Panc1 (cell line): Measurements from ENCODE around the gene LRCH1. TPM values are rescaled to one million over a fixed set of nuclear protein-coding genes. Genes with fewer than 3 reads are reported as not detected.
A peak's percentile ranks its signal among the peaks of the same experiment; 100 is the strongest.

Experiments used
- ATAC-seq: fragments of 200-7000 bp; cut with Tn5 transposase; 2 replicates; pipeline ENCODE4 v1.9.1; 2020; ENCODE audit warnings: mild to moderate bottlenecking, moderate library complexity
- BruUV-seq: library from RNA; stranded (reverse); fragments of 400-500 nt; replicated peaks from 2 replicates; lab custom pipeline; 2021; lab: Mats Ljungman, UMichigan
- CTCF ChIA-PET: fragments of 300-600 bp; sonication (Branson Sonifier 250); formaldehyde crosslinking; loops from one replicate; lab custom pipeline; 2022; ENCODE audit warnings: antibody characterized with exemption; lab: Charles Lee
- POLR2A ChIA-PET: fragments of 300-600 bp; sonication (Branson Sonifier 250); formaldehyde crosslinking; loops from one replicate; lab custom pipeline; 2022; ENCODE audit warnings: antibody characterized with exemption; lab: Charles Lee
- DNase-seq: peaks from one replicate; pipeline ENCODE4 v3.0.0-alpha.2; 2010; ENCODE audit warnings: low read depth, low spot score
- H3K27ac ChIP-seq: 2 replicates; pipeline ENCODE4 v1.5.1; 2011; ENCODE audit warnings: mild to moderate bottlenecking, low read length, inconsistent platforms
- H3K27me3 ChIP-seq: fragments of 200-500 bp; sonication (Bioruptor generic); 2 replicates; pipeline ENCODE4 v1.6.0; 2014; ENCODE audit warnings: low read length, inconsistent platforms; ENCODE audit not compliant: control insufficient read depth, insufficient read depth
- H3K36me3 ChIP-seq: fragments of 200-500 bp; sonication (Bioruptor generic); 2 replicates; pipeline ENCODE4 v1.5.1; 2014; ENCODE audit warnings: inconsistent platforms, mild to moderate bottlenecking, low read length, moderate library complexity; ENCODE audit not compliant: control insufficient read depth, insufficient read depth
- H3K4me1 ChIP-seq: 2 replicates; pipeline ENCODE4 v1.5.1; 2011; ENCODE audit warnings: inconsistent platforms, mild to moderate bottlenecking, low read length, moderate library complexity; ENCODE audit not compliant: control insufficient read depth, insufficient read depth
- H3K4me3 ChIP-seq, 2 experiments: 2 replicates each; pipeline ENCODE4 v1.5.1; 2011 to 2012; ENCODE audit warnings: low read depth in 2 of 2, low read length in 2 of 2, mild to moderate bottlenecking in 2 of 2, inconsistent platforms in 1 of 2, moderate library complexity in 1 of 2
- H3K9me3 ChIP-seq: fragments of 200-500 bp; sonication (Bioruptor generic); 2 replicates; pipeline ENCODE4 v1.5.1; 2014; ENCODE audit warnings: low read depth, mild to moderate bottlenecking, inconsistent platforms, low read length, moderate library complexity; ENCODE audit not compliant: control insufficient read depth, insufficient read depth
- CTCF ChIP-seq: fragments of 450-650 bp; IDR thresholded peaks from 2 replicates; pipeline ENCODE4 v1.5.1; 2017; ENCODE audit warnings: mild to moderate bottlenecking
- POLR2AphosphoS5 ChIP-seq: IDR thresholded peaks from 2 replicates; pipeline ENCODE4 v1.6.1; 2012; ENCODE audit warnings: mild to moderate bottlenecking, low read depth, low read length, moderate library complexity
- REST ChIP-seq, 2 experiments: IDR thresholded peaks; 2 replicates each; pipeline ENCODE4 v1.6.1; 2011 to 2012; ENCODE audit warnings: low read depth in 2 of 2, control low read depth in 1 of 2, low read length in 1 of 2, mild to moderate bottlenecking in 1 of 2, moderate library complexity in 1 of 2; ENCODE audit not compliant: insufficient read depth in 1 of 2
- SIN3A ChIP-seq: IDR thresholded peaks from 2 replicates; pipeline ENCODE4 v1.6.1; 2012; ENCODE audit warnings: low read depth, mild to moderate bottlenecking, low read length, moderate library complexity, borderline replicate concordance; ENCODE audit not compliant: insufficient read depth
- TCF7L2 ChIP-seq: IDR thresholded peaks from 2 replicates; pipeline ENCODE4 v1.6.1; 2011; ENCODE audit warnings: mild to moderate bottlenecking, low read depth, low read length, inconsistent platforms
- in situ Hi-C: cut with HindIII; loops from 2 replicates; pipeline ENCODE4 v1.10.0; 2016; ENCODE audit warnings: low sequenced_read_pairs, low pct_unique_long_range_greater_than_20kb
- intact Hi-C: fragments of 100-400 bp; cut with micrococcal nuclease; formaldehyde crosslinking; loops from one replicate; pipeline ENCODE4 v1.10.0; 2022; ENCODE audit not compliant: unreplicated experiment
- total RNA-seq: library from RNA; stranded (reverse); gene quantifications from one replicate; pipeline ENCODE4 v1.2.1, GENCODE V29; 2021; ENCODE audit not compliant: unreplicated experiment

Gene LRCH1
- total RNA-seq, 1 experiment from 2014 or later: 7.9 TPM

- CTCF ChIA-PET: no interaction called here
- Histone ChIP-seq H3K36me3 (no peaks in the 10 kb centered on the region; the same call in 1 of the 2 replicates), H3K27me3 (no peaks in the 10 kb centered on the region), H3K4me3 (no peak overlapping the region), H3K9me3 (no peaks in the 10 kb centered on the region), H3K4me1 (no peaks in the 10 kb centered on the region), H3K27ac (no peak overlapping the region)
- ATAC-seq: no peak
- no peak for DNase-seq
- in situ Hi-C loops (no loop called here), intact Hi-C loops (loop anchor here (2.0 kb wide), 1 partner anchor 227 kb away; no protein-coding TSS in a partner anchor)
- BruUV-seq: no TSS peak
- POLR2A ChIA-PET: no interaction called here
- TF ChIP-seq REST (IDR thresholded peaks at IDR 0.05; ENCODE audit: insufficient read depth in 1 of 2, low read depth in 2 of 2, low read length in 1 of 2) (no peak), TCF7L2 (no peak), CTCF (no peak), POLR2AphosphoS5 (no peak), SIN3A (no peak)
Observed at GRCh38 chr13:46720189-46720588, 167.2 kb downstream of the LRCH1 start.

- BruUV-seq: no TSS peak
- Histone ChIP-seq H3K9me3 (no peaks in the 10 kb centered on the region), H3K4me3 (no peak overlapping the region), H3K27ac (no peak overlapping the region), H3K36me3 (no peaks in the 10 kb centered on the region; the same call in 1 of the 2 replicates), H3K4me1 (no peaks in the 10 kb centered on the region), H3K27me3 (no peaks in the 10 kb centered on the region)
- in situ Hi-C loops: no loop called here
- no peak for DNase-seq
- CTCF ChIA-PET: interaction anchor here (1.1 kb wide), 1 partner anchor 169 kb away, joined by 12 read pairs; no protein-coding TSS in a partner anchor
- ATAC-seq: no peak
- POLR2A ChIA-PET: no interaction called here
- intact Hi-C loops: loop anchor here (1.0 to 2.0 kb wide), 2 partner anchors 170 to 228 kb away; no protein-coding TSS in a partner anchor
- no peak for TF ChIP-seq TCF7L2
- peak; percentile 58; the same call in 1 of the 2 replicates for TF ChIP-seq CTCF
Observed at GRCh38 chr13:46721054-46721453, 168.1 kb downstream of the LRCH1 start.
